Sigmoid colon (tissue), 7 donors: ENCODE measurements around the gene RHBG. TPM values are rescaled to one million over a fixed set of nuclear protein-coding genes. Genes with fewer than 3 reads are reported as not detected.

Experiments
- DNase-seq: peaks from one replicate; pipeline ENCODE4 v3.0.0-alpha.2; 2019
- H3K27ac ChIP-seq, 4 donors: fragments of 200-600 bp; sonication (generic); one replicate each; pipeline ENCODE4 v1.5.1; 2016 to 2019; ENCODE audit warnings: mild to moderate bottlenecking in 1 of 4
- H3K27me3 ChIP-seq, 3 donors: fragments of 200-600 bp; sonication (generic); one replicate each; pipeline ENCODE4 v1.5.1; 2019; ENCODE audit warnings: mild to moderate bottlenecking in 1 of 3
- H3K36me3 ChIP-seq, 4 donors: fragments of 200-600 bp; sonication (generic); one replicate each; pipeline ENCODE4 v1.5.1; 2016 to 2019
- H3K4me1 ChIP-seq, 4 donors: fragments of 200-600 bp; sonication (generic); one replicate each; pipeline ENCODE4 v1.5.1; 2017 to 2019
- H3K4me3 ChIP-seq, 4 donors: fragments of 200-600 bp; sonication (generic); one replicate each; pipeline ENCODE4 v1.5.1; 2017 to 2019; ENCODE audit warnings: mild to moderate bottlenecking in 2 of 4, moderate library complexity in 1 of 4
- H3K9me3 ChIP-seq, 4 donors: fragments of 200-600 bp in 3 of 4; sonication (generic) in 3 of 4; one replicate each; pipeline versions ENCODE4 v1.5.1 to v1.6.1; 2013 to 2019
- EP300 ChIP-seq, 4 donors: sonication (generic); formaldehyde crosslinking; IDR thresholded peaks; one replicate each; pipeline ENCODE4 v1.6.1; 2017; ENCODE audit warnings: antibody characterized with exemption in 4 of 4
- POLR2A ChIP-seq, 2 donors: fragments of 450-650 bp; IDR thresholded peaks; one replicate each; pipeline ENCODE4 v1.6.1; 2016; ENCODE audit warnings: antibody characterized with exemption in 2 of 2, mild to moderate bottlenecking in 2 of 2, moderate library complexity in 2 of 2
- POLR2AphosphoS5 ChIP-seq, 4 donors: sonication (generic); formaldehyde crosslinking; IDR thresholded peaks; one replicate each; pipeline ENCODE4 v1.6.1; 2017; ENCODE audit warnings: antibody characterized with exemption in 4 of 4
- WGBS, 2 donors: extraction: QIAGEN DNeasy Blood & Tissue Kit; methylation state at CpG; one replicate each; pipeline ENCODE4 v1.1.7; 2013; 5-methylcytosine and 5-hydroxymethylcytosine counted together
- intact Hi-C: fragments of 100-400 bp; cut with DNase I; formaldehyde crosslinking; loops from one replicate; pipeline ENCODE4 v1.15.1; 2023
- polyA plus RNA-seq, 3 donors: library from polyadenylated mRNA; stranded (reverse); fragments of 200-250 nt; gene quantifications; one replicate each; pipeline ENCODE4 v1.2.3, GENCODE V29; 2013
- total RNA-seq, 4 donors: library from RNA; depleted of rRNA; stranded (reverse); fragments of >200 nt; gene quantifications; one replicate each; pipeline ENCODE4 v1.1.0, GENCODE V29; 2016
- TF ChIP-seq, protein P1 (sequence below), 4 experiments: fragments of 450-650 bp in 3 of 4; fragments of 200-600 bp in 1 of 4; IDR thresholded peaks; one replicate each; pipeline ENCODE4 v1.5.1; 2016 to 2019; ENCODE audit warnings: antibody characterized with exemption in 4 of 4, mild to moderate bottlenecking in 3 of 4, moderate library complexity in 2 of 4
- donor health status: healthy with polysubstance abuse.
- donor health status: Bipolar disorder and iron deficiency.
- donor health status: healthy.

Gene RHBG
- total and polyA plus RNA-seq, 7 donors: not detected

DNA sequence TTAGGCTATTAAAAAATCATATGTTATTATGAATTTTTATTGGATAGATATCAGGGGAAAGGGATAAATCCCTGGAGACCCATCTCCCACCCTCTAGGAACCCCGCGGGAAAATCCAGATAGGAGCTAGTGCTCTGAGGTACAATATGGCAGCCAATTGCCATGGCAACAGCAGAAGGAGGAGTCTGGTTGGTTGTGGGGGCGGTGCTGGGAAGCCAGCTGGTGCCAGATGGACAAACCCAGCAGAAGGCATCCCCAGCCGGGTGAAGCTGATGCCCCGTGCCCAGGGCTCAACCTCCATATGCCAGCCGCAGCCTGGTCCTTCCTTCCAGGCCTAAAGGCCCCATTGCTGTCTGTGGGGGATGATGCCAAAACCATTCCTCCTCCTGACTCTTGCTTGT, 38.3 kb downstream of the RHBG start:
- Histone ChIP-seq H3K4me3 (no peak overlapping the region), H3K4me1 (no peaks in the 10 kb centered on the region), H3K36me3 (no peaks in the 10 kb centered on the region), H3K27ac (no peak overlapping the region), H3K27me3 (peaks cover 3 to 71% (median 26%) of the 10 kb centered on the region in 3 donors), H3K9me3 (no peaks in the 10 kb centered on the region)
- no peak for TF ChIP-seq EP300 (IDR thresholded peaks at IDR 0.05)
- 62 to 71% methylated on average over 6 of the region's 6 CpGs for WGBS, 2 donors
- intact Hi-C loops: no loop called here
- DNase-seq: no peak

DNA sequence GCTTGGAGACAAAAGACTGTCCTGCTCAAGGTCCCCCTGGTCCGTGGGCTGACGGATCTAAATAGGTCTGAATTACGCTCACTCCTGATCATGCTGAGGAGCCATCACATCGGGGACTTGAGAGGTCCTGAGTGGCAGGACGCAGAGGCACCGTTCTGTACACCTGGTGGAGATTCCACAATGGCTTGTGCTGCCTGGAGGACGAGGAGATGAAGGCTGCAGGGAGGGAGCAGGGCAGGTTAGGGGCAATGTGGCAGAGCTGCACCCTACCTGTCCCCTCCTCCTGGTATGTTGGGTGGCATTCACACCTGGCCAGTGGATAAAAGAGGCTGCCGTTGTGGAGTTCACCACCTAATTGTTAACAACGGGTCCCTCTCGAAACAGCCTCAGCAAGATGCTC, 38.7 kb downstream of the RHBG start:
- H3K27ac ChIP-seq: no peak overlapping the region
- TF ChIP-seq, protein P1, sequence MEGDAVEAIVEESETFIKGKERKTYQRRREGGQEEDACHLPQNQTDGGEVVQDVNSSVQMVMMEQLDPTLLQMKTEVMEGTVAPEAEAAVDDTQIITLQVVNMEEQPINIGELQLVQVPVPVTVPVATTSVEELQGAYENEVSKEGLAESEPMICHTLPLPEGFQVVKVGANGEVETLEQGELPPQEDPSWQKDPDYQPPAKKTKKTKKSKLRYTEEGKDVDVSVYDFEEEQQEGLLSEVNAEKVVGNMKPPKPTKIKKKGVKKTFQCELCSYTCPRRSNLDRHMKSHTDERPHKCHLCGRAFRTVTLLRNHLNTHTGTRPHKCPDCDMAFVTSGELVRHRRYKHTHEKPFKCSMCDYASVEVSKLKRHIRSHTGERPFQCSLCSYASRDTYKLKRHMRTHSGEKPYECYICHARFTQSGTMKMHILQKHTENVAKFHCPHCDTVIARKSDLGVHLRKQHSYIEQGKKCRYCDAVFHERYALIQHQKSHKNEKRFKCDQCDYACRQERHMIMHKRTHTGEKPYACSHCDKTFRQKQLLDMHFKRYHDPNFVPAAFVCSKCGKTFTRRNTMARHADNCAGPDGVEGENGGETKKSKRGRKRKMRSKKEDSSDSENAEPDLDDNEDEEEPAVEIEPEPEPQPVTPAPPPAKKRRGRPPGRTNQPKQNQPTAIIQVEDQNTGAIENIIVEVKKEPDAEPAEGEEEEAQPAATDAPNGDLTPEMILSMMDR (IDR thresholded peaks at IDR 0.05): no peak
- TF ChIP-seq POLR2A (IDR thresholded peaks at IDR 0.05) (no peak), POLR2AphosphoS5 (IDR thresholded peaks at IDR 0.05) (no peak), EP300 (IDR thresholded peaks at IDR 0.05) (no peak)
- peaks cover 3 to 67% (median 26%) of the 10 kb centered on the region in 3 donors for H3K27me3 ChIP-seq
- no peak for DNase-seq
- H3K36me3 ChIP-seq: no peaks in the 10 kb centered on the region
- H3K9me3 ChIP-seq: no peaks in the 10 kb centered on the region
- H3K4me1 ChIP-seq: no peaks in the 10 kb centered on the region
- 77 to 78% methylated on average over 10 of the region's 10 CpGs for WGBS, 2 donors
- intact Hi-C loops: no loop called here
- H3K4me3 ChIP-seq: no peak overlapping the region

GRCh38 chr1:156409439-156409838, 40.4 kb downstream of the RHBG start:
- no peak overlapping the region for H3K27ac ChIP-seq
- H3K4me3 ChIP-seq: no peak overlapping the region
- H3K27me3 ChIP-seq: peaks cover 3 to 69% (median 41%) of the 10 kb centered on the region in 3 donors
- DNase-seq: no peak
- no peaks in the 10 kb centered on the region for H3K9me3 ChIP-seq
- 79 to 86% methylated on average over 7 of the region's 7 CpGs for WGBS, 2 donors
- H3K4me1 ChIP-seq: no peaks in the 10 kb centered on the region
- H3K36me3 ChIP-seq: no peaks in the 10 kb centered on the region
- TF ChIP-seq, protein P1 (IDR thresholded peaks at IDR 0.05): no peak
- TF ChIP-seq EP300 (IDR thresholded peaks at IDR 0.05) (no peak), POLR2A (IDR thresholded peaks at IDR 0.05) (no peak)
- intact Hi-C loops: no loop called here

GRCh38 chr1:156410238-156410637, 41.2 kb downstream of the RHBG start:
- no peak for DNase-seq
- Histone ChIP-seq H3K27me3 (peaks cover 3 to 70% (median 49%) of the 10 kb centered on the region in 3 donors), H3K4me1 (no peaks in the 10 kb centered on the region), H3K9me3 (no peaks in the 10 kb centered on the region), H3K27ac (no peak overlapping the region), H3K4me3 (no peak overlapping the region), H3K36me3 (no peaks in the 10 kb centered on the region)
- intact Hi-C loops: no loop called here
- TF ChIP-seq POLR2A (IDR thresholded peaks at IDR 0.05) (no peak), POLR2AphosphoS5 (IDR thresholded peaks at IDR 0.05) (no peak), EP300 (IDR thresholded peaks at IDR 0.05) (no peak)
- TF ChIP-seq, protein P1 (IDR thresholded peaks at IDR 0.05): no peak
- 80 to 87% methylated on average over 4 of the region's 4 CpGs for WGBS, 2 donors

DNA sequence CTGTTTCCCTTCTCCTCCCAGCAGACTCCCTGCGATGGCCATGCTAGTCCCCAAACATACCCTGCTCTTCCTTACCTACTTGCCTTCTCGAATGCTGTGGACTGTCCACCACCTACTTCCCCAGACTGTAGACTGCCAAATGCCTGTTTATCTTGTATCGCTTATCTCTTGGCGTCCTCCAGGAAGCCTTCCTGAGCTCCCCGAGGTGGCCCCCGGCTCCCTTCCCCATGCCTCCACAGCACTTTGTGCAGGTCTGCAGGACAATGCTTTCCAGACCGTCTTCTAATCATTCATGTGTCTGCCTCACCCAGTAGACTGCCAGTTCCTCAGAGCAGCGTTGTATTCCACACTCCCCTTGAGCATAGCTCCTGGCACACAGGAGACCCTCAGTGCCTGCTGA, 41.7 kb downstream of the RHBG start:
- no peak for DNase-seq
- 75 to 83% methylated on average over 8 of the region's 8 CpGs for WGBS, 2 donors
- peaks cover under 1 to 70% (median 54%) of the 10 kb centered on the region in 3 donors for H3K27me3 ChIP-seq

DNA sequence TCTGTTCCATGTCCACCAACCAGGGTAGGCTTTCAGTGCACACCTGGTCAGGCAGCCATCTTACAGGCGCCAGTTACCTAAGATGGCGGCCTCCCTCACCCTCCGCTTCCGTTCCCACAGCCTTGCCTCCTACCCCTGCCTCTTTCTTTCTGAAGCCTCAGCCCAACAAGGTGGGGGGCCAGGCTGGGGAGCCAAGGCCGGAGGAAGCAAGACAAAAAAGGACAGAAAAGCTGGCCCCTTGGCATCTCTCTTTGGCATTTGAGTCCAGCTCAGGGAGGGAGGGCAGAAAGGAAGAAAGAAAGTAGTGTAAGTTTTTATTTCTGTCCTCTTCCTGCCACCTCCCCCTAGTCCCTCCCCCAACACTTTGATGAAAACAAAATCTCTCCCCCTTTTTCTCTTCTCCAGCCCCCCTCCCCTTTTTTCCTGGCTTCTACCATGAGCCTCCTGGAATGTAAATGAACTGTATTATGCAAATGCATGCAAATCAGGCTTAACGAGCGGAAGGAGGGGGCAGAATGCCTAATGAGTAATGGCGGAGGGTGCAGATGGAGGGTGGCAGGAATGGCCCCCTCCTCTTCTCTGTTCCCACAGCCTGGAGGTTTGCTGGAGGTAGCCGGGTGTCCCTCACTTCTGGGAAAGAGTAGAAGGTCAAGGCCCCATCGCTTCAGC, 43.8 kb downstream of the RHBG start:
- Histone ChIP-seq H3K4me1 (no peaks in the 10 kb centered on the region), H3K27me3 (peaks cover 1 to 70% (median 52%) of the 10 kb centered on the region in 3 donors), H3K27ac (no peak overlapping the region), H3K9me3 (no peaks in the 10 kb centered on the region), H3K36me3 (no peaks in the 10 kb centered on the region), H3K4me3 (no peak overlapping the region)
- 80 to 81% methylated on average over 10 of the region's 10 CpGs for WGBS, 2 donors
- intact Hi-C loops: no loop called here
- TF ChIP-seq POLR2AphosphoS5 (IDR thresholded peaks at IDR 0.05) (no peak), EP300 (IDR thresholded peaks at IDR 0.05) (no peak), POLR2A (IDR thresholded peaks at IDR 0.05) (no peak)
- TF ChIP-seq, protein P1 (IDR thresholded peaks at IDR 0.05): no peak
- no peak for DNase-seq

More for the DNA sequence above, 41.7 kb downstream of the RHBG start:
- H3K27ac ChIP-seq: no peak overlapping the region
- H3K4me1 ChIP-seq: no peaks in the 10 kb centered on the region
- no peaks in the 10 kb centered on the region for H3K9me3 ChIP-seq
- intact Hi-C loops: no loop called here
- no peak for TF ChIP-seq EP300 (IDR thresholded peaks at IDR 0.05)
- no peak for TF ChIP-seq POLR2A (IDR thresholded peaks at IDR 0.05)
- H3K36me3 ChIP-seq: no peaks in the 10 kb centered on the region
- H3K4me3 ChIP-seq: no peak overlapping the region
